CD14-positive monocyte (primary cell): ENCODE results near the gene SOBP. TPM values are rescaled to one million over a fixed set of nuclear protein-coding genes. Genes with fewer than 3 reads are reported as not detected.

Source experiments
- DNase-seq, 3 donors: peaks; one replicate each; pipeline ENCODE4 v3.0.0-alpha.2; 2011 to 2022
- H2AFZ ChIP-seq: 2 replicates; pipeline ENCODE4 v1.6.0; 2012; ENCODE audit warnings: mild to moderate bottlenecking, low read depth, low read length, inconsistent platforms; ENCODE audit not compliant: insufficient read depth, poor library complexity, severe bottlenecking
- H3K27ac ChIP-seq, 2 donors: 1 replicate in 1 of 2; 2 replicates in 1 of 2; pipeline ENCODE4 v1.5.1; 2012 to 2013; ENCODE audit warnings: low read length in 2 of 2, control low read depth in 1 of 2, inconsistent platforms in 1 of 2, low read depth in 1 of 2, mild to moderate bottlenecking in 1 of 2
- H3K27me3 ChIP-seq, 2 donors: one replicate each; pipeline versions ENCODE4 v1.6.0 to v1.6.1; 2011 to 2013; ENCODE audit warnings: low read length in 2 of 2; ENCODE audit not compliant: control insufficient read depth in 2 of 2, insufficient read depth in 2 of 2
- H3K36me3 ChIP-seq, 2 donors: replicated peaks in 1 of 2; 1 replicate in 1 of 2; 2 replicates in 1 of 2; pipeline versions ENCODE4 v1.5.1 to v1.6.1; 2012 to 2013; ENCODE audit warnings: low read length in 2 of 2, control low read depth in 1 of 2, inconsistent platforms in 1 of 2, mild to moderate bottlenecking in 1 of 2; ENCODE audit not compliant: insufficient read depth in 2 of 2, control insufficient read depth in 1 of 2
- H3K4me1 ChIP-seq, 2 donors: 1 replicate in 1 of 2; 2 replicates in 1 of 2; pipeline versions ENCODE4 v1.5.1 to v1.6.1; 2012 to 2013; ENCODE audit warnings: low read length in 2 of 2, control low read depth in 1 of 2, inconsistent platforms in 1 of 2, mild to moderate bottlenecking in 1 of 2, moderate library complexity in 1 of 2; ENCODE audit not compliant: insufficient read depth in 2 of 2, control insufficient read depth in 1 of 2
- H3K4me2 ChIP-seq: replicated peaks from 2 replicates; pipeline ENCODE3; 2012; ENCODE audit warnings: low read length, moderate library complexity, mild to moderate bottlenecking; ENCODE audit not compliant: poor library complexity, severe bottlenecking; ENCODE audit errors: extremely low read depth
- H3K4me3 ChIP-seq, 3 experiments: fragments of 200-600 bp in 1 of 3; sonication (generic) in 1 of 3; replicated peaks in 1 of 3; 1 replicate in 2 of 3; 2 replicates in 1 of 3; pipeline ENCODE4 v1.5.1; 2011 to 2013; ENCODE audit warnings: low read length in 3 of 3, mild to moderate bottlenecking in 3 of 3, control low read depth in 2 of 3, low read depth in 2 of 3, inconsistent platforms in 1 of 3, moderate library complexity in 1 of 3
- H3K79me2 ChIP-seq: 2 replicates; pipeline ENCODE4 v1.6.0; 2012; ENCODE audit warnings: mild to moderate bottlenecking, control low read depth, inconsistent platforms, low read length, moderate library complexity; ENCODE audit not compliant: insufficient read depth
- H3K9ac ChIP-seq: 2 replicates; pipeline ENCODE4 v1.6.0; 2017; ENCODE audit warnings: low read length, mild to moderate bottlenecking; ENCODE audit not compliant: insufficient read depth, poor library complexity, severe bottlenecking
- H3K9me3 ChIP-seq, 2 donors: replicated peaks in 1 of 2; 1 replicate in 1 of 2; 2 replicates in 1 of 2; pipeline versions ENCODE4 v1.5.1 to v1.6.1; 2012 to 2013; ENCODE audit warnings: low read length in 2 of 2, control low read depth in 1 of 2; ENCODE audit not compliant: control insufficient read depth in 1 of 2, insufficient read depth in 1 of 2
- H4K20me1 ChIP-seq: 2 replicates; pipeline ENCODE4 v1.6.0; 2012; ENCODE audit warnings: mild to moderate bottlenecking, low read length, control low read depth, moderate library complexity; ENCODE audit not compliant: insufficient read depth
- H3K27ac Mint-ChIP-seq, 7 donors: one replicate each; pipeline ENCODE4 v1.8.0; 2020; ENCODE audit warnings: mild to moderate bottlenecking in 7 of 7, mixed read lengths in 7 of 7, moderate library complexity in 6 of 7, inconsistent platforms in 2 of 7
- H3K27me3 Mint-ChIP-seq, 3 donors: one replicate each; pipeline ENCODE4 v1.8.0; 2021 to 2022; ENCODE audit warnings: low read depth in 3 of 3, mild to moderate bottlenecking in 3 of 3, mixed read lengths in 3 of 3, moderate library complexity in 3 of 3, inconsistent platforms in 1 of 3
- H3K36me3 Mint-ChIP-seq, 2 donors: one replicate each; pipeline ENCODE4 v1.8.0; 2020; ENCODE audit warnings: mixed read lengths in 2 of 2, inconsistent platforms in 1 of 2, mild to moderate bottlenecking in 1 of 2
- H3K4me1 Mint-ChIP-seq: one replicate; pipeline ENCODE4 v1.8.0; 2020; ENCODE audit warnings: mild to moderate bottlenecking, mixed read lengths
- H3K4me3 Mint-ChIP-seq, 2 donors: one replicate each; pipeline ENCODE4 v1.8.0; 2020; ENCODE audit warnings: mild to moderate bottlenecking in 2 of 2, mixed read lengths in 2 of 2, moderate library complexity in 1 of 2
- H3K9me3 Mint-ChIP-seq, 7 donors: one replicate each; pipeline ENCODE4 v1.8.0; 2020 to 2022; ENCODE audit warnings: mixed read lengths in 7 of 7, mild to moderate bottlenecking in 6 of 7, moderate library complexity in 6 of 7, inconsistent platforms in 2 of 7
- CTCF ChIP-seq: fragments of 200-600 bp; IDR thresholded peaks from one replicate; pipeline ENCODE4 v1.8.0; 2022; ENCODE audit warnings: antibody characterized with exemption, mild to moderate bottlenecking
- WGBS: methylation state at CpG from one replicate; pipeline ENCODE4 v1.1.5; 2013; ENCODE audit warnings: missing lambda C conversion rate; ENCODE audit not compliant: insufficient coverage; 5-methylcytosine and 5-hydroxymethylcytosine counted together
- intact Hi-C, 2 donors: fragments of 100-400 bp; cut with micrococcal nuclease; formaldehyde crosslinking; loops; one replicate each; pipeline versions ENCODE4 v1.15.0 to v1.15.1; 2023
- polyA plus RNA-seq, 3 donors: library from polyadenylated mRNA; depleted of rRNA in 1 of 3; unstranded in 2 of 3; stranded (reverse) in 1 of 3; fragments of 300-500 nt in 2 of 3; fragments of >200 nt in 1 of 3; fragmentation: Illumina TruSeq in 2 of 3; gene quantifications; 1 replicate in 2 of 3; 2 replicates in 1 of 3; pipeline ENCODE4 v1.2.3, GENCODE V29; 2012 to 2021

The SOBP gene
- polyA plus RNA-seq, 3 donors: not detected

DNA sequence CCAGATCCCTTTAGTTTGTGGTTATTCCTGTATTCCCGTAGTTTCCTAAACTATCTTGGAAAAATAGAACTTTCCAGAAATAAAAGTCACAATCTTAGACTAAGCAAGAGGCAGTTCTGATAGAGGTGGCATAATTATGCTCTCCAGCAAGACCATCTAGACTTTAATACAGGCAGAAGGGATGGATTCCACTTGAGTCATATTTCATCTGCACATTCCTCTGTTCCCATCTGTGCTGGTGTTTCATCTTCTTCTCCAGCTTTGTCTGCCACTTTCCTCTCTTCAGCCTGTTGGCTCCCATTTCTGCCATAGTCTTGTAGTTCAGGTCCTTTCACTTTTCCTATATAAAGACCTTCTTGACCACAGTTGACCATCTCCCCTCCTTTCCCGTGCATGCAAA lies 102.9 kb downstream of the SOBP start:
- H3K27me3 ChIP-seq: peaks cover 0 to 8% of the 10 kb centered on the region in 2 donors
- Mint-ChIP-seq H3K27me3 (peaks cover 3 to 14% (median 7%) of the 10 kb centered on the region in 3 donors), H3K4me1 (no peaks in the 10 kb centered on the region), H3K4me3 (no peak overlapping the region), H3K9me3 (peaks cover 0 to 2% (median 0%) of the 10 kb centered on the region in 7 donors), H3K36me3 (no peaks in the 10 kb centered on the region), H3K27ac (no peak overlapping the region)
- no peak for DNase-seq
- no peaks in the 10 kb centered on the region for H4K20me1 ChIP-seq
- H2AFZ ChIP-seq: no peak overlapping the region
- H3K9me3 ChIP-seq: no peaks in the 10 kb centered on the region
- no peak overlapping the region for H3K4me2 ChIP-seq
- no peaks in the 10 kb centered on the region for H3K79me2 ChIP-seq
- no peaks in the 10 kb centered on the region for H3K36me3 ChIP-seq
- intact Hi-C loops: no loop called here
- H3K27ac ChIP-seq: no peak overlapping the region
- H3K4me3 ChIP-seq: no peak overlapping the region
- H3K4me1 ChIP-seq: no peaks in the 10 kb centered on the region
- whole genome bisulfite sequencing: no CpG with 5 or more reads among the region's 2 CpGs
- no peak overlapping the region for H3K9ac ChIP-seq
- no peak for TF ChIP-seq CTCF

DNA sequence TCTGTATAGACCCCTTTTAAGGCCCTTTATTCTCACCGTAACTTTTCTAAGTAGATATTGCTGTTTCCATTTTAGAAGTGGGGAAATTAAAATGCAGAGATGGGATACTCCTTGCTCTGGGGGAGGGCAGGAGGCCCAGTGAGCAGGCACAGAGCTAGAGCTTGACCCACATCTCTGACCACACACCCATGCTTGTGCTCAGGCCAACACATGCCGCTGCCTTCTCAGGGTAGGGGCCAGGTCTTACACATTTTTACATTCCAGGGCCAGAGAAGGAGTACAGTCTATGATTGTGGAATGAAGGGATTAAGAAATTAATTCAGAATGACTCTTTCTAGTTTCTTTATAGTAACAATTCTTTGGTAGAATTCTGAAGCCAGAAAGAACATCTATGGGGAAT lies 104.8 kb downstream of the SOBP start:
- Histone ChIP-seq H2AFZ (no peak overlapping the region), H3K4me1 (no peaks in the 10 kb centered on the region), H3K36me3 (no peaks in the 10 kb centered on the region), H3K9me3 (no peaks in the 10 kb centered on the region), H3K4me2 (no peak overlapping the region), H3K79me2 (no peaks in the 10 kb centered on the region), H3K4me3 (no peak overlapping the region), H3K9ac (no peak overlapping the region), H3K27ac (no peak overlapping the region), H3K27me3 (peaks cover 0 to 6% of the 10 kb centered on the region in 2 donors), H4K20me1 (no peaks in the 10 kb centered on the region)
- intact Hi-C loops: no loop called here
- H3K9me3 Mint-ChIP-seq: peaks cover 0 to 3% (median 0%) of the 10 kb centered on the region in 7 donors
- no peak overlapping the region for H3K4me3 Mint-ChIP-seq
- H3K36me3 Mint-ChIP-seq: no peaks in the 10 kb centered on the region
- no peak for TF ChIP-seq CTCF
- H3K27ac Mint-ChIP-seq: no peak overlapping the region
- WGBS: no CpG with 5 or more reads among the region's 2 CpGs
- DNase-seq: no peak
- peaks cover 0 to 10% (median 3%) of the 10 kb centered on the region in 3 donors for H3K27me3 Mint-ChIP-seq
- no peaks in the 10 kb centered on the region for H3K4me1 Mint-ChIP-seq
